Measurements from ENCODE around the gene DYRK1A.

Gene DYRK1A

GRCh38 chr21:37346841-37347430 is 19.6 kb upstream of the DYRK1A start:
- H3K4me3 ChIP-seq (replicated peaks; ENCODE audit: low read depth, low read length) = no peak overlapping the region
- no peak for DNase-seq (ENCODE audit: extremely low read depth, low read depth)
- no peak for TF ChIP-seq CTCF (IDR thresholded peaks at IDR 0.05; ENCODE audit: low read depth, low read length, missing control alignments)

- DNase-seq (ENCODE audit: extremely low read depth, low read depth) = no peak
- no peak overlapping the region for H3K4me3 ChIP-seq (replicated peaks; ENCODE audit: low read depth, low read length)
- no peak for TF ChIP-seq CTCF (IDR thresholded peaks at IDR 0.05; ENCODE audit: low read depth, low read length, missing control alignments)
Measured at GRCh38 chr21:37348664-37349063, 17.9 kb upstream of the DYRK1A start.

- no peak overlapping the region for H3K4me3 ChIP-seq (replicated peaks; ENCODE audit: low read depth, low read length)
- no peak for DNase-seq (ENCODE audit: extremely low read depth, low read depth)
- no peak for TF ChIP-seq CTCF (IDR thresholded peaks at IDR 0.05; ENCODE audit: low read depth, low read length, missing control alignments)
Measured at GRCh38 chr21:37350472-37350871, 16.1 kb upstream of the DYRK1A start.

GRCh38 chr21:37356706-37357105 is 9.9 kb upstream of the DYRK1A start:
- H3K4me3 ChIP-seq (replicated peaks; ENCODE audit: low read depth, low read length) = no peak overlapping the region
- no peak for DNase-seq (ENCODE audit: extremely low read depth, low read depth)
- no peak for TF ChIP-seq CTCF (IDR thresholded peaks at IDR 0.05; ENCODE audit: low read depth, low read length, missing control alignments)

GRCh38 chr21:37357691-37358090 is 8.9 kb upstream of the DYRK1A start:
- no peak for DNase-seq (ENCODE audit: extremely low read depth, low read depth)
- no peak for TF ChIP-seq CTCF (IDR thresholded peaks at IDR 0.05; ENCODE audit: low read depth, low read length, missing control alignments)
- no peak overlapping the region for H3K4me3 ChIP-seq (replicated peaks; ENCODE audit: low read depth, low read length)

GRCh38 chr21:37358397-37358796 is 8.2 kb upstream of the DYRK1A start:
- DNase-seq (ENCODE audit: extremely low read depth, low read depth) = no peak
- no peak for TF ChIP-seq CTCF (IDR thresholded peaks at IDR 0.05; ENCODE audit: low read depth, low read length, missing control alignments)
- no peak overlapping the region for H3K4me3 ChIP-seq (replicated peaks; ENCODE audit: low read depth, low read length)

GRCh38 chr21:37363936-37364335 is 2.6 kb upstream of the DYRK1A start:
- no peak for TF ChIP-seq CTCF (IDR thresholded peaks at IDR 0.05; ENCODE audit: low read depth, low read length, missing control alignments)
- no peak overlapping the region for H3K4me3 ChIP-seq (replicated peaks; ENCODE audit: low read depth, low read length)
- no peak for DNase-seq (ENCODE audit: extremely low read depth, low read depth)
